SK-N-SH (cell line): ENCODE results near the gene RPL21. TPM values are rescaled to one million over a fixed set of nuclear protein-coding genes. Genes with fewer than 3 reads are reported as not detected.

ENCODE experiments used
- CTCF ChIA-PET: fragments of 300-600, 350-600 bp; formaldehyde crosslinking; extraction: SDS; loops from one replicate; lab custom pipeline; 2021; lab: Yijun Ruan, JAX
- POLR2A ChIA-PET: fragments of 350-600 bp; sonication (Branson Sonifier 250); formaldehyde crosslinking; extraction: SDS; loops from one replicate; lab custom pipeline; 2020; ENCODE audit warnings: antibody characterized with exemption, inconsistent platforms; lab: Yijun Ruan, JAX
- DNase-seq: peaks from one replicate; pipeline ENCODE4 v3.0.0; 2012
- H2AFZ ChIP-seq: fragments of 200-600 bp; sonication (generic); 2 replicates; pipeline ENCODE4 v1.8.1; 2016; ENCODE audit warnings: antibody characterized with exemption, mild to moderate bottlenecking, low read depth
- H3F3A ChIP-seq: fragments of 200-600 bp; sonication (generic); replicated peaks from 2 replicates; pipeline ENCODE3; 2016; ENCODE audit warnings: antibody characterized with exemption, mild to moderate bottlenecking; ENCODE audit not compliant: insufficient read depth
- H3K27ac ChIP-seq, 2 experiments: fragments of 200-500 bp in 1 of 2; fragments of 200-600 bp in 1 of 2; sonication (Bioruptor generic) in 1 of 2; sonication (generic), shearing (Covaris generic) in 1 of 2; 2 replicates each; pipeline versions ENCODE4 v1.5.1 to v1.6.1; 2014 to 2016; ENCODE audit warnings: low read depth in 2 of 2, inconsistent platforms in 1 of 2, low read length in 1 of 2, mild to moderate bottlenecking in 1 of 2, mixed read lengths in 1 of 2
- H3K27me3 ChIP-seq: fragments of 200-600 bp; sonication (generic), shearing (Covaris generic); 2 replicates; pipeline ENCODE4 v1.6.1; 2016; ENCODE audit warnings: mixed run types; ENCODE audit not compliant: insufficient read depth
- H3K36me3 ChIP-seq, 2 experiments: fragments of 200-500 bp in 1 of 2; fragments of 200-600 bp in 1 of 2; sonication (Bioruptor generic) in 1 of 2; sonication (generic) in 1 of 2; replicated peaks in 1 of 2; 2 replicates each; pipeline versions ENCODE3 to v1.5.1; 2014 to 2016; ENCODE audit warnings: low read length in 1 of 2, mild to moderate bottlenecking in 1 of 2; ENCODE audit not compliant: insufficient read depth in 2 of 2, control insufficient read depth in 1 of 2
- H3K4me1 ChIP-seq, 2 experiments: fragments of 200-500 bp in 1 of 2; fragments of 200-600 bp in 1 of 2; sonication (Bioruptor generic) in 1 of 2; sonication (generic), shearing (Covaris generic) in 1 of 2; 2 replicates each; pipeline versions ENCODE4 v1.5.1 to v1.6.1; 2014 to 2016; ENCODE audit warnings: low read depth in 1 of 2, low read length in 1 of 2, mixed run types in 1 of 2; ENCODE audit not compliant: insufficient read depth in 2 of 2, control insufficient read depth in 1 of 2
- H3K4me2 ChIP-seq: fragments of 200-600 bp; sonication (generic), shearing (Covaris generic); 2 replicates; pipeline ENCODE4 v1.6.1; 2017; ENCODE audit warnings: mixed run types
- H3K4me3 ChIP-seq, 2 experiments: fragments of 200-500 bp in 1 of 2; fragments of 200-600 bp in 1 of 2; sonication (Bioruptor generic) in 1 of 2; sonication (generic), shearing (Covaris generic) in 1 of 2; 2 replicates each; pipeline versions ENCODE4 v1.5.1 to v1.8.1; 2014 to 2016; ENCODE audit warnings: low read depth in 2 of 2, inconsistent platforms in 1 of 2, low read length in 1 of 2, mild to moderate bottlenecking in 1 of 2, mixed read lengths in 1 of 2, moderate library complexity in 1 of 2
- H3K79me2 ChIP-seq: fragments of 200-600 bp; sonication (generic); 2 replicates; pipeline ENCODE4 v1.8.1; 2017; ENCODE audit warnings: mild to moderate bottlenecking; ENCODE audit not compliant: insufficient read depth
- H3K9ac ChIP-seq: fragments of 200-600 bp; sonication (generic); 2 replicates; pipeline ENCODE4 v1.6.1; 2017; ENCODE audit warnings: mixed run types
- H3K9me2 ChIP-seq: fragments of 200-600 bp; sonication (generic); 2 replicates; pipeline ENCODE4 v1.6.1; 2017; ENCODE audit warnings: mixed run types
- H3K9me3 ChIP-seq: fragments of 200-600 bp; sonication (generic); 2 replicates; pipeline ENCODE4 v1.6.1; 2017; ENCODE audit warnings: mixed run types, mild to moderate bottlenecking, moderate library complexity
- H4K20me1 ChIP-seq: fragments of 200-600 bp; sonication (generic); 2 replicates; pipeline ENCODE4 v1.6.1; 2017; ENCODE audit warnings: mild to moderate bottlenecking, mixed run types; ENCODE audit not compliant: insufficient read depth
- CHD2 ChIP-seq: fragments of 150-350 bp; IDR thresholded peaks from 2 replicates; pipeline ENCODE4 v1.6.1; 2018; ENCODE audit warnings: low read length; ENCODE audit not compliant: partially characterized antibody
- EP300 ChIP-seq, 2 experiments: IDR thresholded peaks; 2 replicates each; pipeline versions ENCODE4 v1.4.0 to v1.6.1; 2012; ENCODE audit warnings: borderline replicate concordance in 1 of 2, low read depth in 1 of 2, low read length in 1 of 2
- EZH2phosphoT487 ChIP-seq: fragments of 200-600 bp; sonication (generic); IDR thresholded peaks from 2 replicates; pipeline ENCODE4 v1.6.1; 2017; ENCODE audit warnings: low read depth, mixed run types, mild to moderate bottlenecking, antibody characterized with exemption, moderate library complexity, borderline replicate concordance
- FOSL2 ChIP-seq: IDR thresholded peaks from 2 replicates; pipeline ENCODE4 v1.4.0; 2012; ENCODE audit warnings: low read depth, mild to moderate bottlenecking, moderate library complexity, borderline replicate concordance
- FOXM1 ChIP-seq: IDR thresholded peaks from 2 replicates; pipeline ENCODE4 v1.4.0; 2012; ENCODE audit warnings: low read depth, mild to moderate bottlenecking
- GABPA ChIP-seq: IDR thresholded peaks from 2 replicates; pipeline ENCODE4 v1.4.0; 2012; ENCODE audit warnings: low read depth, mild to moderate bottlenecking
- JUND ChIP-seq: IDR thresholded peaks from 2 replicates; pipeline ENCODE4 v1.4.0; 2012
- MXI1 ChIP-seq: IDR thresholded peaks from 2 replicates; pipeline ENCODE4 v1.6.1; 2012; ENCODE audit warnings: mild to moderate bottlenecking, low read depth, low read length, improper control_type of control experiment
- NFIC ChIP-seq: IDR thresholded peaks from 2 replicates; pipeline ENCODE4 v1.4.0; 2012; ENCODE audit warnings: borderline replicate concordance
- RCOR1 ChIP-seq: fragments of 150-350 bp; IDR thresholded peaks from 2 replicates; pipeline ENCODE4 v1.6.1; 2017; ENCODE audit warnings: antibody characterized with exemption, low read length
- RFX5 ChIP-seq: IDR thresholded peaks from 2 replicates; pipeline ENCODE4 v1.6.1; 2012; ENCODE audit warnings: mild to moderate bottlenecking, improper control_type of control experiment, low read length
- RXRA ChIP-seq: IDR thresholded peaks from 2 replicates; pipeline ENCODE4 v1.4.0; 2012; ENCODE audit warnings: low read depth, mild to moderate bottlenecking, borderline replicate concordance
- SIN3A ChIP-seq: IDR thresholded peaks from 2 replicates; pipeline ENCODE4 v1.6.1; 2012; ENCODE audit warnings: low read depth, mild to moderate bottlenecking, low read length, moderate library complexity, borderline replicate concordance
- SMC3 ChIP-seq: IDR thresholded peaks from 2 replicates; pipeline ENCODE4 v1.6.1; 2012; ENCODE audit warnings: low read depth, low read length, improper control_type of control experiment
- TEAD4 ChIP-seq: IDR thresholded peaks from 2 replicates; pipeline ENCODE4 v1.4.0; 2012; ENCODE audit warnings: mild to moderate bottlenecking, borderline replicate concordance; ENCODE audit not compliant: insufficient read depth
- WGBS: methylation state at CpG from one replicate; pipeline ENCODE4 v1.1.6; 2017; ENCODE audit warnings: low lambda C conversion rate; 5-methylcytosine and 5-hydroxymethylcytosine counted together
- polyA plus RNA-seq, 3 experiments: library from polyadenylated mRNA; depleted of rRNA; stranded (reverse); fragments of >200 nt; gene quantifications; 2 replicates each; pipeline ENCODE4 v1.2.3, GENCODE V29; 2012
- TF ChIP-seq, protein P1 (sequence below): fragments of 150-350 bp; IDR thresholded peaks from 2 replicates; pipeline ENCODE4 v1.6.1; 2016; ENCODE audit warnings: mild to moderate bottlenecking, low read depth, low read length
- TF ChIP-seq, protein P2 (sequence below): fragments of 200-600 bp; sonication (generic); IDR thresholded peaks from 2 replicates; pipeline ENCODE4 v1.6.1; 2017; ENCODE audit warnings: antibody characterized with exemption, mild to moderate bottlenecking, moderate library complexity
- TF ChIP-seq, protein P3 (sequence below): IDR thresholded peaks from 2 replicates; pipeline ENCODE4 v1.4.0; 2012; ENCODE audit warnings: low read depth, borderline replicate concordance

The RPL21 gene
- polyA plus RNA-seq, 1 of the 3 experiments (the other 2 are of a cell fraction): 1,261 TPM

DNA sequence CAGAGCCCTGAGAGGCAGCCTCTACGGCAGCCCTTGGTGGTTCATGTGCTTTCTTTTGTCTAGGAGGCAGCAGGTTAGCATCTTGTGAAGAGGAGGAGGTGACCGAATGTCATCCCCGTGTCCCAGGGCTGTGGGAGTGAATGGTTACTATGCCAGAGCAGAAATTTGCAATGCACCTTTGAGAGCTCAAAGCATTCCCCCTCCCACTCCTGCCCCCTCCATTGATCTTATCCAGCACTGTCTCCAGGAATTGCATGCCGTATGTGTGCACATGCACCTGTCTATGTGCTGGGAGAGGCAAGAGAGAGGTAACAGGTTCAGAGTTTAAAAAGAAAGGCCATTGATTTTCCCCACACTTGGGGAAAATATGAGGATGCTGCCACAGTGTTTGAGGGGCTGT, 29.5 kb downstream of the RPL21 start:
- Histone ChIP-seq H3K4me3 (no peak overlapping the region), H2AFZ (no peak overlapping the region), H3K27me3 (no peaks in the 10 kb centered on the region; the same call in 1 of the 2 replicates), H3K27ac (no peak overlapping the region), H3K9me3 (no peaks in the 10 kb centered on the region), H3K9me2 (no peaks in the 10 kb centered on the region), H3K79me2 (no peaks in the 10 kb centered on the region), H3K9ac (no peak overlapping the region), H3F3A (no peaks in the 10 kb centered on the region), H3K4me1 (peaks cover 0 to 5% of the 10 kb centered on the region in 2 experiments; a peak in 2 of 4 replicates), H3K4me2 (no peak overlapping the region), H3K36me3 (no peaks in the 10 kb centered on the region), H4K20me1 (no peaks in the 10 kb centered on the region)
- WGBS: 46% methylated on average over 4 of the region's 4 CpGs
- TF ChIP-seq CHD2 (no peak), SMC3 (no peak), SIN3A (no peak), FOSL2 (no peak), EP300 (IDR thresholded peaks at IDR 0.05; ENCODE audit: borderline replicate concordance in 1 of 2, low read depth in 1 of 2, low read length in 1 of 2) (no peak), NFIC (no peak), RCOR1 (no peak), JUND (no peak), GABPA (no peak), EZH2phosphoT487 (no peak), FOXM1 (no peak), TEAD4 (no peak), MXI1 (no peak), RXRA (no peak), RFX5 (no peak)
- TF ChIP-seq, protein P1, sequence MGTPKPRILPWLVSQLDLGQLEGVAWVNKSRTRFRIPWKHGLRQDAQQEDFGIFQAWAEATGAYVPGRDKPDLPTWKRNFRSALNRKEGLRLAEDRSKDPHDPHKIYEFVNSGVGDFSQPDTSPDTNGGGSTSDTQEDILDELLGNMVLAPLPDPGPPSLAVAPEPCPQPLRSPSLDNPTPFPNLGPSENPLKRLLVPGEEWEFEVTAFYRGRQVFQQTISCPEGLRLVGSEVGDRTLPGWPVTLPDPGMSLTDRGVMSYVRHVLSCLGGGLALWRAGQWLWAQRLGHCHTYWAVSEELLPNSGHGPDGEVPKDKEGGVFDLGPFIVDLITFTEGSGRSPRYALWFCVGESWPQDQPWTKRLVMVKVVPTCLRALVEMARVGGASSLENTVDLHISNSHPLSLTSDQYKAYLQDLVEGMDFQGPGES: no peak
- TF ChIP-seq, protein P2, sequence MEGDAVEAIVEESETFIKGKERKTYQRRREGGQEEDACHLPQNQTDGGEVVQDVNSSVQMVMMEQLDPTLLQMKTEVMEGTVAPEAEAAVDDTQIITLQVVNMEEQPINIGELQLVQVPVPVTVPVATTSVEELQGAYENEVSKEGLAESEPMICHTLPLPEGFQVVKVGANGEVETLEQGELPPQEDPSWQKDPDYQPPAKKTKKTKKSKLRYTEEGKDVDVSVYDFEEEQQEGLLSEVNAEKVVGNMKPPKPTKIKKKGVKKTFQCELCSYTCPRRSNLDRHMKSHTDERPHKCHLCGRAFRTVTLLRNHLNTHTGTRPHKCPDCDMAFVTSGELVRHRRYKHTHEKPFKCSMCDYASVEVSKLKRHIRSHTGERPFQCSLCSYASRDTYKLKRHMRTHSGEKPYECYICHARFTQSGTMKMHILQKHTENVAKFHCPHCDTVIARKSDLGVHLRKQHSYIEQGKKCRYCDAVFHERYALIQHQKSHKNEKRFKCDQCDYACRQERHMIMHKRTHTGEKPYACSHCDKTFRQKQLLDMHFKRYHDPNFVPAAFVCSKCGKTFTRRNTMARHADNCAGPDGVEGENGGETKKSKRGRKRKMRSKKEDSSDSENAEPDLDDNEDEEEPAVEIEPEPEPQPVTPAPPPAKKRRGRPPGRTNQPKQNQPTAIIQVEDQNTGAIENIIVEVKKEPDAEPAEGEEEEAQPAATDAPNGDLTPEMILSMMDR: no peak
- TF ChIP-seq, protein P3, sequence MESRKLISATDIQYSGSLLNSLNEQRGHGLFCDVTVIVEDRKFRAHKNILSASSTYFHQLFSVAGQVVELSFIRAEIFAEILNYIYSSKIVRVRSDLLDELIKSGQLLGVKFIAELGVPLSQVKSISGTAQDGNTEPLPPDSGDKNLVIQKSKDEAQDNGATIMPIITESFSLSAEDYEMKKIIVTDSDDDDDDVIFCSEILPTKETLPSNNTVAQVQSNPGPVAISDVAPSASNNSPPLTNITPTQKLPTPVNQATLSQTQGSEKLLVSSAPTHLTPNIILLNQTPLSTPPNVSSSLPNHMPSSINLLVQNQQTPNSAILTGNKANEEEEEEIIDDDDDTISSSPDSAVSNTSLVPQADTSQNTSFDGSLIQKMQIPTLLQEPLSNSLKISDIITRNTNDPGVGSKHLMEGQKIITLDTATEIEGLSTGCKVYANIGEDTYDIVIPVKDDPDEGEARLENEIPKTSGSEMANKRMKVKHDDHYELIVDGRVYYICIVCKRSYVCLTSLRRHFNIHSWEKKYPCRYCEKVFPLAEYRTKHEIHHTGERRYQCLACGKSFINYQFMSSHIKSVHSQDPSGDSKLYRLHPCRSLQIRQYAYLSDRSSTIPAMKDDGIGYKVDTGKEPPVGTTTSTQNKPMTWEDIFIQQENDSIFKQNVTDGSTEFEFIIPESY: no peak
- POLR2A ChIA-PET: no interaction called here
- CTCF ChIA-PET: interaction anchor here (0.8 to 3.5 kb wide), 6 partner anchors 10 to 334 kb away, joined by 3 to 20 read pairs (median 4); partner anchors contain the start of gene RASL11A
- DNase-seq: no peak
